Measurements from ENCODE around the gene TMEM132C. TPM values are rescaled to one million over a fixed set of nuclear protein-coding genes. Genes with fewer than 3 reads are reported as not detected.

Gene TMEM132C
- total and polyA plus RNA-seq, 4 experiments from 2014 or later: not detected

- DNase-seq: no peak
- H3K4me3 ChIP-seq (ENCODE audit: low read length in 2 of 2): no peak overlapping the region
- H3K27me3 ChIP-seq (ENCODE audit: insufficient read depth, low read length): no peaks in the 10 kb centered on the region
- intact Hi-C loops (cut with micrococcal nuclease): no loop called here
- ChIA-PET CTCF (ENCODE audit: partially characterized antibody) (no interaction called here), POLR2A (ENCODE audit: partially characterized antibody) (no interaction called here)
- no peaks in the 10 kb centered on the region for H3K4me1 ChIP-seq (ENCODE audit: insufficient read depth, low read length)
- Mint-ChIP-seq H3K36me3 (no peaks in the 10 kb centered on the region), H3K9me3 (peaks cover 3 to 23% (median 11%) of the 10 kb centered on the region in 8 donors), H3K27me3 (no peaks in the 10 kb centered on the region), H3K4me1 (no peaks in the 10 kb centered on the region), H3K4me3 (no peak overlapping the region), H3K27ac (peak overlapping the region in 1 of 7 donors; percentile 48)
- no peak overlapping the region for H3K27ac ChIP-seq (ENCODE audit: low read depth, low read length)
- no peaks in the 10 kb centered on the region for H3K36me3 ChIP-seq (ENCODE audit: insufficient read depth, low read length)
- H3K9me3 ChIP-seq (ENCODE audit: control insufficient read depth in 1 of 2, low read length in 2 of 2): peaks cover 0 to 3% of the 10 kb centered on the region in 2 donors
These were observed 56.4 kb downstream of the TMEM132C start for GRCh38 chr12:128323145-128323920.

DNA sequence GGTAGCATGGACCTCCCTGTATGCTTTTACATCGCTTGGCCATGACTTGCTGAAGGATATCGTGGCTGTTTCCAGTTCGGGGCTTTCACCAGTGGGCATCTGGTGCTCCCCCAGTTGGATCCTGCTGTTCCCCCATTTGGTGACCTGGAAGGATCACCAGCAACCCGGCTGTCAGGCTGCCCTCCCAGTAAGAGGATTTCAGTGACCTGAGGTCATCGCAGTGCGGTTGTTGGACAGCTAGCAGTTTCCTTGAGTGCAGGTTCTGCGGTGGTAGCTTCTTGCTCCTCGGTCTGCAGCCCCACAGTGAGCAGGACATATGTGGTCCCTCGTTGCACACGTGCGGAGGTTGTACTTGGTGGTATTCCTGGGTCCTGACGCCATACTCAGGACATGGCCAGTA is 58.7 kb downstream of the TMEM132C start:
- Histone ChIP-seq H3K27ac (ENCODE audit: low read depth, low read length) (no peak overlapping the region), H3K27me3 (ENCODE audit: insufficient read depth, low read length) (no peaks in the 10 kb centered on the region), H3K36me3 (ENCODE audit: insufficient read depth, low read length) (no peaks in the 10 kb centered on the region), H3K9me3 (ENCODE audit: control insufficient read depth in 1 of 2, low read length in 2 of 2) (peaks cover 0 to 3% of the 10 kb centered on the region in 2 donors), H3K4me1 (ENCODE audit: insufficient read depth, low read length) (no peaks in the 10 kb centered on the region), H3K4me3 (ENCODE audit: low read length in 2 of 2) (no peak overlapping the region)
- Mint-ChIP-seq H3K4me1 (no peaks in the 10 kb centered on the region), H3K36me3 (no peaks in the 10 kb centered on the region), H3K27me3 (no peaks in the 10 kb centered on the region), H3K27ac (no peak overlapping the region), H3K4me3 (no peak overlapping the region), H3K9me3 (peaks cover 3 to 18% (median 10%) of the 10 kb centered on the region in 8 donors)
- intact Hi-C loops (cut with micrococcal nuclease): no loop called here
- CTCF ChIA-PET (ENCODE audit: partially characterized antibody): no interaction called here
- POLR2A ChIA-PET (ENCODE audit: partially characterized antibody): no interaction called here
- no peak for DNase-seq

DNA sequence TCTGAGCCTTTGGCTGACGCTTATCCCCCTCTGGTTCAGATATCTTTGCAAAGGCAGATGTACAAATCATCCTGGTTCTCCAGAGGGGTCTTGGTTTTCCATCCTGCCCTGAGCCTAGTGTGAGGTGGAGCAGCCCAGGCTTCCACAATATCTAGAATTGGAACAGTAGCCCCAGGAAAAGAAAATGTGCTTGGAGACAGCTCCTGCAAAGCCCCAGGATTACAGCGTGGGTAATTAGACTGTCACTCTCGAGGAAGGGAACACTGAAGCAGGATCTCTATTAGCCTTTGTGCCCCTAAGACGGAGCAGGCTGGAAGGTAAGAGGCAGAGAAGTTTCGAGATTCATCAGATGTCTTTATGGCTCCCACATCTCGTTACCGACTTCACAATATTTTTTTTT is 59.4 kb downstream of the TMEM132C start:
- H3K4me3 Mint-ChIP-seq: no peak overlapping the region

GRCh38 chr12:128328961-128329360 is 62.0 kb downstream of the TMEM132C start:
- Histone ChIP-seq H3K4me1 (ENCODE audit: insufficient read depth, low read length) (no peaks in the 10 kb centered on the region), H3K4me3 (ENCODE audit: low read length in 2 of 2) (no peak overlapping the region), H3K27ac (ENCODE audit: low read depth, low read length) (no peak overlapping the region), H3K36me3 (ENCODE audit: insufficient read depth, low read length) (no peaks in the 10 kb centered on the region), H3K27me3 (ENCODE audit: insufficient read depth, low read length) (no peaks in the 10 kb centered on the region), H3K9me3 (ENCODE audit: control insufficient read depth in 1 of 2, low read length in 2 of 2) (no peaks in the 10 kb centered on the region)
- Mint-ChIP-seq H3K36me3 (no peaks in the 10 kb centered on the region), H3K27me3 (no peaks in the 10 kb centered on the region), H3K9me3 (peaks cover 0 to 8% (median 3%) of the 10 kb centered on the region in 8 donors), H3K4me3 (peak overlapping the region in 1 of 8 donors; percentile 34), H3K4me1 (no peaks in the 10 kb centered on the region), H3K27ac (no peak overlapping the region)
- intact Hi-C loops (cut with micrococcal nuclease): no loop called here
- DNase-seq: no peak
- ChIA-PET CTCF (ENCODE audit: partially characterized antibody) (no interaction called here), POLR2A (ENCODE audit: partially characterized antibody) (no interaction called here)

More for the DNA sequence above, 59.4 kb downstream of the TMEM132C start:
- ChIA-PET POLR2A (ENCODE audit: partially characterized antibody) (no interaction called here), CTCF (ENCODE audit: partially characterized antibody) (no interaction called here)
- Histone ChIP-seq H3K27me3 (ENCODE audit: insufficient read depth, low read length) (no peaks in the 10 kb centered on the region), H3K9me3 (ENCODE audit: control insufficient read depth in 1 of 2, low read length in 2 of 2) (peaks cover 0 to 3% of the 10 kb centered on the region in 2 donors), H3K4me1 (ENCODE audit: insufficient read depth, low read length) (no peaks in the 10 kb centered on the region), H3K4me3 (ENCODE audit: low read length in 2 of 2) (no peak overlapping the region), H3K27ac (ENCODE audit: low read depth, low read length) (no peak overlapping the region), H3K36me3 (ENCODE audit: insufficient read depth, low read length) (no peaks in the 10 kb centered on the region)
- H3K27ac Mint-ChIP-seq: no peak overlapping the region
- no peaks in the 10 kb centered on the region for H3K27me3 Mint-ChIP-seq
- intact Hi-C loops (cut with micrococcal nuclease): no loop called here
- no peaks in the 10 kb centered on the region for H3K4me1 Mint-ChIP-seq
- H3K36me3 Mint-ChIP-seq: no peaks in the 10 kb centered on the region
- H3K9me3 Mint-ChIP-seq: peaks cover 3 to 16% (median 8%) of the 10 kb centered on the region in 8 donors
- no peak for DNase-seq

- peaks cover 0 to 3% of the 10 kb centered on the region in 2 donors for H3K27me3 Mint-ChIP-seq
- intact Hi-C loops (cut with micrococcal nuclease): no loop called here
- ChIA-PET CTCF (ENCODE audit: partially characterized antibody) (interaction anchor here (0.6 kb wide), 1 partner anchor 1053 kb away, joined by 4 read pairs; no protein-coding TSS in a partner anchor), POLR2A (ENCODE audit: partially characterized antibody) (no interaction called here)
- no peak overlapping the region for H3K4me3 Mint-ChIP-seq
- Histone ChIP-seq H3K4me3 (ENCODE audit: low read length in 2 of 2) (no peak overlapping the region), H3K27ac (ENCODE audit: low read depth, low read length) (no peak overlapping the region), H3K4me1 (ENCODE audit: insufficient read depth, low read length) (no peaks in the 10 kb centered on the region), H3K36me3 (ENCODE audit: insufficient read depth, low read length) (no peaks in the 10 kb centered on the region), H3K27me3 (ENCODE audit: insufficient read depth, low read length) (no peaks in the 10 kb centered on the region), H3K9me3 (ENCODE audit: control insufficient read depth in 1 of 2, low read length in 2 of 2) (peaks cover 0 to 3% of the 10 kb centered on the region in 2 donors)
- no peak overlapping the region for H3K27ac Mint-ChIP-seq
- H3K9me3 Mint-ChIP-seq: peaks cover 0 to 6% (median 3%) of the 10 kb centered on the region in 8 donors
- no peaks in the 10 kb centered on the region for H3K36me3 Mint-ChIP-seq
- DNase-seq: no peak
- no peaks in the 10 kb centered on the region for H3K4me1 Mint-ChIP-seq
These were observed 69.5 kb downstream of the TMEM132C start for GRCh38 chr12:128336204-128337070.

GRCh38 chr12:128337071-128337345 is 70.0 kb downstream of the TMEM132C start:
- intact Hi-C loops (cut with micrococcal nuclease): no loop called here
- Histone ChIP-seq H3K4me1 (ENCODE audit: insufficient read depth, low read length) (no peaks in the 10 kb centered on the region), H3K4me3 (ENCODE audit: low read length in 2 of 2) (no peak overlapping the region), H3K9me3 (ENCODE audit: control insufficient read depth in 1 of 2, low read length in 2 of 2) (peaks cover 0 to 3% of the 10 kb centered on the region in 2 donors), H3K36me3 (ENCODE audit: insufficient read depth, low read length) (no peaks in the 10 kb centered on the region), H3K27me3 (ENCODE audit: insufficient read depth, low read length) (no peaks in the 10 kb centered on the region), H3K27ac (ENCODE audit: low read depth, low read length) (no peak overlapping the region)
- no peaks in the 10 kb centered on the region for H3K36me3 Mint-ChIP-seq
- no peak overlapping the region for H3K4me3 Mint-ChIP-seq
- DNase-seq: no peak
- peaks cover 0 to 10% (median 4%) of the 10 kb centered on the region in 8 donors for H3K9me3 Mint-ChIP-seq
- H3K27ac Mint-ChIP-seq: no peak overlapping the region
- H3K4me1 Mint-ChIP-seq: no peaks in the 10 kb centered on the region
- H3K27me3 Mint-ChIP-seq: peaks cover 0 to 3% of the 10 kb centered on the region in 2 donors
- CTCF ChIA-PET (ENCODE audit: partially characterized antibody): no interaction called here
- POLR2A ChIA-PET (ENCODE audit: partially characterized antibody): no interaction called here

DNA sequence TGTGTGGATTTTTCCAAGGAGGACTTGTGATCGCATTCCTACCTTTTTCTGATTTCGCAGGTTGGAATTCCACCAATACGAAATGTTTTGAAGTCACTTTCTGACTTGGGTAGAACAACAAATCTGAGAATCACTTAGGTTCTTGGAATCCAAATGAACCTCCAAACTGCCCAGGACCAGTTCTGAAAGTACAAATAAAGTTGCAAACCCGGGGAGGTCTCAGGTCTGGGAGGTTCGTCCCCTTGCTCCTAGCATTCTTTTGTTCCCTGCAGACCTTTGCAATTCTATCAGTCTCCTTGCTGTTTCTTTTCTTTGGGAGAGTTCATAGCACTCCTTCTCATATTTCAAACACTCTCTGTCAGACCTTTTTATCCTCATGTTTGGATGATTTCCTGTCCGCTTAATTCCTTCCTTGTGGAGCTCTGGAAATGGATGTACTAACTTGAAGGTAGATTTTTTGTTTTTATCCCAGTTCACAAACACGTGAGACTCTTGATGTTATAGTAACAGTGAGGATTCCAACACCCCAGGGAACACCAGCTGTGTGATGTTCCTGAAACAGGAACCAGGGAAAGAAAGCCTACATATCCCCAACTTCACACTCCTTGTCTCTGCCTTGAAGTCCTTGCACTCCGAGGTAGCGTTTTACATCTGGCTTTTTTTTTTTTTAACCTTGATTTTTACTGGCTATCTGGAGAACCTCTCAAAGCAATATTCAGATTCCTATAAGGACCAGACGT is 70.6 kb downstream of the TMEM132C start:
- intact Hi-C loops (cut with micrococcal nuclease): no loop called here
- Mint-ChIP-seq H3K4me3 (no peak overlapping the region), H3K27ac (no peak overlapping the region), H3K36me3 (no peaks in the 10 kb centered on the region), H3K9me3 (peaks cover 0 to 10% (median 4%) of the 10 kb centered on the region in 8 donors), H3K27me3 (peaks cover 0 to 3% of the 10 kb centered on the region in 2 donors), H3K4me1 (no peaks in the 10 kb centered on the region)
- H3K4me1 ChIP-seq (ENCODE audit: insufficient read depth, low read length): no peaks in the 10 kb centered on the region
- CTCF ChIA-PET (ENCODE audit: partially characterized antibody): no interaction called here
- H3K4me3 ChIP-seq (ENCODE audit: low read length in 2 of 2): no peak overlapping the region
- no peak overlapping the region for H3K27ac ChIP-seq (ENCODE audit: low read depth, low read length)
- no peaks in the 10 kb centered on the region for H3K36me3 ChIP-seq (ENCODE audit: insufficient read depth, low read length)
- H3K27me3 ChIP-seq (ENCODE audit: insufficient read depth, low read length): no peaks in the 10 kb centered on the region
- POLR2A ChIA-PET (ENCODE audit: partially characterized antibody): no interaction called here
- peaks cover 0 to 3% of the 10 kb centered on the region in 2 donors for H3K9me3 ChIP-seq (ENCODE audit: control insufficient read depth in 1 of 2, low read length in 2 of 2)
- DNase-seq: no peak
